Gastroesophageal sphincter (tissue), 3 donors: ENCODE measurements around the gene SIRPD.

Experiments
- CTCF ChIP-seq, 4 experiments: fragments of 200-600 bp in 2 of 4; fragments of 450-650 bp in 2 of 4; sonication (generic) in 1 of 4; IDR thresholded peaks; one replicate each; pipeline ENCODE4 v1.5.1; 2017 to 2019; ENCODE audit warnings: antibody characterized with exemption in 4 of 4, mild to moderate bottlenecking in 2 of 4, moderate library complexity in 2 of 4
- EP300 ChIP-seq: sonication (generic); formaldehyde crosslinking; IDR thresholded peaks from one replicate; pipeline ENCODE4 v1.6.1; 2017; ENCODE audit warnings: antibody characterized with exemption, mild to moderate bottlenecking
- POLR2A ChIP-seq, 2 donors: fragments of 450-650 bp; IDR thresholded peaks; one replicate each; pipeline ENCODE4 v1.6.1; 2017; ENCODE audit warnings: antibody characterized with exemption in 2 of 2, mild to moderate bottlenecking in 2 of 2, moderate library complexity in 1 of 2
- POLR2AphosphoS5 ChIP-seq: sonication (generic); formaldehyde crosslinking; IDR thresholded peaks from one replicate; pipeline ENCODE4 v1.6.1; 2017; ENCODE audit warnings: antibody characterized with exemption

- TF ChIP-seq CTCF (IDR thresholded peaks at IDR 0.05), result no peak
- TF ChIP-seq POLR2AphosphoS5, result no peak
- no peak for TF ChIP-seq POLR2A (IDR thresholded peaks at IDR 0.05)
- TF ChIP-seq EP300, result no peak
Measured at GRCh38 chr20:1499528-1500420, 57.7 kb downstream of the SIRPD start.
